ELF-1 (cell line): ENCODE results near the gene TRIP13.
"Not testable (repeated sequence)": the region's sequence is repeated elsewhere in the genome, so short reads cannot be mapped to it uniquely, and the experiment has no call there.

Source experiments
- DNase-seq: peaks from one replicate; pipeline ENCODE4 v3.0.0-alpha.2; 2016; ENCODE audit warnings: low read depth, low spot score

TRIP13 gene

GRCh38 chr5:891117-891836, 1.4 kb upstream of the TRIP13 start:
- DNase-seq: peak; percentile 89

- peak; percentile 42 for DNase-seq
Observed at GRCh38 chr5:891837-892393, 769 bp upstream of the TRIP13 start.

GRCh38 chr5:893137-893506, 438 bp downstream of the TRIP13 start:
- no peak for DNase-seq

DNA sequence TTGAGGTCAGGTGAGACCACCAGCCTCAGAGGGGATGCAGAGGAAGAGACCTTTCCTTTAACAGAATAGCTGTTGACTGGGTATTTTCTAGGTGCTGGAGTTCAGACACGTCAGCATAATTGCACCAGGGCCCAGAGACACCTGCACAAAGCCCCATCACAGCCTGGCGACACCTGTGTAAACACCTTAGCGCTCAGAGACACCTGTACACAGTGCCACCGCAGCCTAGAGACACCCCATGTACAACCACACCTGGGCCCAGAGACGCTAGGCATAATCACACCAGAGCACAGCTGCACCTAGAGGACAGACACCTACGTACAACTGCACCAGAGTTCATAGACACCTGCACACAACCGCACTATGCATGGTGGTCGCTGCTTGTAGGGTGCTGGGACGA, 1.0 kb downstream of the TRIP13 start:
- DNase-seq: no peak

GRCh38 chr5:900781-901180, 8.1 kb downstream of the TRIP13 start:
- no peak for DNase-seq

DNA sequence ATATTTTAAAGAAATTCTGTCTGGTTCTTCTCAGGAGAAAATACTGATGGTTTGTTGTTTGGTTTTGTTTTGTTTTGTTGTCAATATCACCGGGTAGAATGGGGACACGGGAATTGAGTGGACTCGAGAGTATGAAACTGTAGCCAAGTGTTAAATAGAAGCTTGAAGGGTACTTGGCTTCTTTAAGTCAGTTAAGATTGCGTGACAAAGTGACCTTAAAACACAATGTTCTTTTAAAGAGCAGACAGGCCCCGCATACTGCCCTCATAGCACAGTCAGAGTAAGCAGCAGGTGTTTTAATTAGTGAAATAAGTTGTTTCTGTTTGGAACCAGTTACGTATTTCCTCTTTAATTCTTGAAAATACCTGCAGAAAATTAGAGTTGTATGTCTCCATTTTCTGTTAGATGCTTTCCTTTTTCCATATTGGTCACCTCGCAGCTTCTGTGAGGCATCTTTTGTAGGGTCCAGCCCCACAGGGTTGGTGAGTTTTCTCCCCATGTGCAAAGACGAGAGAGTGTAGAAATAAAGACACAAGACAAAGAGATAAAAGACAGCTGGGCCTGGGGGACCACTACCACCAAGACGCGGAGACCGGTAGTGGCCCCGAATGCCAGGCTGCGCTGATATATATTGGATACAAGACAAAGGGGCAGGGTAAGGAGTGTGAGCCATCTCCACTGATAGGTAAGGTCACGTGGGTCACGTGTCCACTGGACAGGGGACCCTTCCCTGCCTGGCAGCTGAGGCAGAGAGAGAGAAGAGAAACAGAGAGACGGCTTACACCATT, 9.6 kb downstream of the TRIP13 start:
- DNase-seq: no peak

DNA sequence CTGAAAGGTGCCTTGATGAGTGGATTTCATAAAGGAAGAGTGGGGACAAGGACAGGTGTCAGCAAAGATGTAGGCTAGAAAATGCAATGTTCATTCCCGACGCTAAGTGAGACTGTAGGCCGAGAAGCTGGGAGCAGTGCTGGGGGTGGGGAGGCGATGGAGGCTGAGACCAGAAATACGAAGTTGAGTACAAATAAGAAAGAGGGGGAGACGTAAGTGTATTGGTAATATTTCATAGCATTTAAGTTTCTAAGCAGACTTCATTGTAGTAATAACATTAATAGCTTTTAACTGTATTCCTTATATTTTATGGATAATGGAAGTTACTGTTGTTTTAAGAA, 11.0 kb downstream of the TRIP13 start:
- no peak for DNase-seq

DNA sequence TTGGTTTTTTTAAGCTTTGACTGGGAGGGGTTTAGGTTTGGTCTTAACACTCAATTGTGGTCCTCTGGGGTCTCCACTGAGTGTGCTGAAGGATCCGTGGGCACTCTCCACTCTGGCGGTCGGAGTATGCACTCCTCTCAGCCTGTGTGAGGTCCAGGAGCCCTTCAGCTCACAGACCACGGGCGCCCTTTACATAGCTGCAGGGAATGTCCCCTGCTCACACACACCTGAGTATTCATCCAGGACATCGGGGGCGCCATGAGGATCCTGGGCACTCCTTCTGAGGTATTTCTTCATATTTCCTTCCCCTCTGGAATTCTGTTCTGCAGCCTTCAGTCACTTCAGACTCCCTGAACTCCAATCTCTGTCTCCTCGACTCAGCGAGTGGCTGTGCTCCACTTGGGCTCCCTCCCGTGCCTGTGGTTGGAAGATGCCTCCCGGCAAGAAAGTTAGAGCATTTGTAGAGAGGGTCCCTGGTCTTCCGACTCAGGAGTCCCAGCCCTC, 12.5 kb downstream of the TRIP13 start:
- DNase-seq: no peak

DNA sequence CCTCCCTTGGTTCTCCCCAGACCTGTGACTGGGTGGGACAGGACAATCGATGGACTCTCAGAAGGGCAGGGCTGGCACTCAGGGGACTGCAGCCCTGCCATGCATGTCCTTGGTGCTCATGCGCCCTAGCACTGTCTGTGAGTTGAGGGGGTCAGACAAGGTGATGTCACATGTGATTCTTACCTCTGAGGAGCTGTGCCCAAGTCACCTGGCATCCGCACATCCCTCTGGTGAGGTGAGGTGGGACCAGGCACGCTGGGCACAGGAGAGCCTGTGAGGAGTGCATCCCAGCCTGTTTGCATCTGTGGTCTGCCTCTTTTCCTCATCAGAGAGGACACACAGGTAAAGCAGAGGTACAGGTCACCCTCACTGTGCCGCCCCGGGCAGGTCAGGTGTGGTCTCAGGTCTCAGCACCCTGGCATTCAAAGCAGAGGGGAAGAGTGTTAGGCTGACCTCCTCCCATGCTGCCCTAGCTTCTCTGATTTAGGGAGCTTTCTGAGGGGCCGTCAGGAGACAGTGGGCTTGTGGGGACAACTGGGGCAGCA, 14.8 kb downstream of the TRIP13 start:
- no peak for DNase-seq

DNA sequence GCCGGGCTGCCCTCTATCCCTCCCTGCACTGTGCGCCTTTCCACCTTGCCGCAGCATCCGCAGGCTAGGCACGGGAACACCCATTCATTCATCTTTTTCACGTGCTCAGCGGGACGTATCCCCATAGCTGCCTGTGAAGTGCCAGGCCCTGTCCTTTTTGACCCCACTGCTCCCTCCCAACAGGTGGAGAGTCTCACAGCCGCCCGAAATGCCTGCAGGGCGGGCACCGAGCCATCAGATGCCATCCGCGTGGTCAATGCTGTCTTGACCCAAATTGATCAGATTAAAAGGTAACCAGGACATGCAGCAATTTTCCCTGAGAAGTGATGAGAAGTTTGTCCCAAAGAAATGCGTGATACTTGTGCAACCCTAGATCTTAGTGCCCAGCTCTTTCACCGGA, 15.5 kb downstream of the TRIP13 start:
- DNase-seq: no peak

- no peak for DNase-seq
Observed at GRCh38 chr5:909086-909485, 16.4 kb downstream of the TRIP13 start.

- DNase-seq: no peak
Observed at GRCh38 chr5:909994-910768, 17.5 kb downstream of the TRIP13 start.

- DNase-seq: no peak
Observed at GRCh38 chr5:910769-911160, 18.1 kb downstream of the TRIP13 start.

GRCh38 chr5:911601-912000, 18.9 kb downstream of the TRIP13 start:
- no peak for DNase-seq

DNA sequence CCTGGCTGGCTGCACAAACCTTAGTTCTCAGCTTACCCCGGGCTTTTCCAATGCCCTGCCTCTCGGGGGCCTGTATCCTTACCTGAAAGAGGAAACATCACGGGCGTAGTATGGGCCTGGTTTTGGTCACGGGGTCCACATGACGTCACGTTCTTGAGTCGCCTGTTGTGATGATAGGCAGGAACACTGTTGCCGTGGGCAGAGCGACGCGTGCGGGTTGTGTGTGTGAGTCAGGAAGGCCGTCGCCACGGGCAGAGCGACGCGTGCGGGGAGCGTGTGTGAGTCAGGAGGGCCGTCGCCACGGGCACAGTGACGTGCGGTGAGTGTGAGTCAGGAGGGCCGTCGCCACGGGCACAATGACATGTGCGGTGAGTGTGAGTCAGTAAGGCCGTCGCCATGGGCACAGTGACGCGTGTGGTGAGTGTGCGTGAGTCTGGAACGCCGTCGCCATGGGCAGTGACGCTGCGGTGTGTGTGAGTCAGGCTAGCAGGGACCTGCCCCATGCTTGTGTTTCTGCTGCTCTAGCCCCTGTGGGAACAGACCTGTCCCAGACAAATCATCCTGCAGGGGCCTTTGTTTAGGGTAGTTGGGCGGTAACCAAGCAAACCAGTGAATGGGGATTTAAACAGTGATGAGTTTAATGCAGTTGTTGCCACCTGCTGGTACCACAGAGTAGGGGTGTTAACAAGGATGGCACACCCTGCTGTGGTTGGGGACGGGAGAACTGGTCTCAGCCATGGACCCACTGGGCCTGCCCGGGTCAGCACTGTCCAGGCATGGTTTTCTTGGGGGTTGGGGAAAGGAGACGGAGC, 19.8 kb downstream of the TRIP13 start:
- peak; percentile 48 for DNase-seq

GRCh38 chr5:914174-914573, 21.5 kb downstream of the TRIP13 start:
- no peak for DNase-seq

- no peak for DNase-seq
Observed at GRCh38 chr5:914612-915011, 21.9 kb downstream of the TRIP13 start.

DNA sequence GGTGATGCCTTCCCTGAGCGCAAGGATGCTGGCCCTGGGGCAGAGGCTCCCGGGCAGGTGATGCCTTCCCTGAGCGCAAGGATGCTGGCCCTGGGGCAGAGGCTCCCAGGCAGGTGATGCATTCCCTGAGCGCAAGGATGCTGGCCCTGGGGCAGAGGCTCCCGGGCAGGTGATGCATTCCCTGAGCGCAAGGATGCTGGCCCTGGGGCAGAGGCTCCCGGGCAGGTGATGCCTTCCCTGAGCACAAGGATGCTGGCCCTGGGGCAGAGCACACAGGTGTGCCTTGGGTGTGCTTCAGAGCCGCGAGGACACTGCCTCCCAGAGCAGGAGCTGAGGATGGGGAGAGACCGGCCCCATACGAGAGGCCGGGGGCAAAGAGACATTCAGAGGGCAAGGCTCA, 22.7 kb downstream of the TRIP13 start:
- DNase-seq: not testable (repeated sequence)

DNA sequence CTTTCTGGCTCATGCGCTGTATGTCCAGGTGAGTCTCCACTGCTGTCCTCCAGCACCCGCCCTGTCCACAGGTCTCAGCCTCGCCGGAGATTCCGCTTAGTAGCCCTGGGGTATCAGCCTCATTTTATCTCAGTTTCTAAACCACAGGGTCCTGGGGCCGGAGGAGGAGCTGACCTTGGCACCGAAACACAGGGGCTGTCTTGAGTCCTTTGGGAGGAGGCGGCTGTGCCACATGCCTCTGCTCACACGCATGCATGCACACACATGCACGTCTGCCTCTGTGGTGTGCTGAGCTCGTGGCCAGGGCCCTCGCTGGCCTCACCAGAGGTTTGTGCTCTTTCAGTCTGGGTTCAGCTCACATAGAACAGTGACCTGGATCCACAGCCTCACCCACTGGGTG, 23.3 kb downstream of the TRIP13 start:
- no peak for DNase-seq

GRCh38 chr5:916441-917293, 24.0 kb downstream of the TRIP13 start:
- no peak for DNase-seq
